Stimulated activated CD4-positive, alpha-beta T cell treated with anti-CD3 and anti-CD28 coated beads, Interleukin-1b, Interleukin-23, amount 100 ng/mL, for 1 hour (primary cell): ENCODE data around the gene NUDT3.
"Not testable (repeated sequence)": the region's sequence is repeated elsewhere in the genome, so short reads cannot be mapped to it uniquely, and the experiment has no call there.

Experiments used
- DNase-seq, 2 donors: peaks; one replicate each; pipeline ENCODE4 v3.0.0-alpha.2; 2020; ENCODE audit warnings: low read depth in 2 of 2

NUDT3 gene

GRCh38 chr6:34285448-34286164, 106.9 kb downstream of the NUDT3 start:
- DNase-seq: no peak

- no peak for DNase-seq
These were observed 107.7 kb downstream of the NUDT3 start for GRCh38 chr6:34284563-34285447.

- DNase-seq: no peak
These were observed 110.7 kb downstream of the NUDT3 start for GRCh38 chr6:34281702-34282334.

GRCh38 chr6:34280216-34280615, 112.3 kb downstream of the NUDT3 start:
- DNase-seq: no peak

- DNase-seq: no peak
These were observed 113.6 kb downstream of the NUDT3 start for GRCh38 chr6:34278833-34279232.

- no peak for DNase-seq
These were observed 114.7 kb downstream of the NUDT3 start for GRCh38 chr6:34277763-34278112.

- no peak for DNase-seq
These were observed 115.3 kb downstream of the NUDT3 start for GRCh38 chr6:34276881-34277762.

- no peak for DNase-seq
These were observed 116.3 kb downstream of the NUDT3 start for GRCh38 chr6:34276191-34276590.

GRCh38 chr6:34275128-34275804, 117.2 kb downstream of the NUDT3 start:
- DNase-seq: no peak

- DNase-seq: no peak
These were observed 118.3 kb downstream of the NUDT3 start for GRCh38 chr6:34274129-34274528.

GRCh38 chr6:34273242-34273805, 119.1 kb downstream of the NUDT3 start:
- no peak for DNase-seq

- DNase-seq: no peak
These were observed 120.2 kb downstream of the NUDT3 start for GRCh38 chr6:34272013-34272926.

- DNase-seq: not testable (repeated sequence)
These were observed 122.7 kb downstream of the NUDT3 start for GRCh38 chr6:34269658-34270341.

GRCh38 chr6:34269132-34269531, 123.3 kb downstream of the NUDT3 start:
- not testable (repeated sequence) for DNase-seq

- no peak for DNase-seq
These were observed 124.7 kb downstream of the NUDT3 start for GRCh38 chr6:34267746-34268145.

- not testable (repeated sequence) for DNase-seq
These were observed 129.0 kb downstream of the NUDT3 start for GRCh38 chr6:34263484-34263883.

- no peak for DNase-seq
These were observed 131.7 kb downstream of the NUDT3 start for GRCh38 chr6:34260576-34261267.

GRCh38 chr6:34259529-34260069, 132.9 kb downstream of the NUDT3 start:
- no peak for DNase-seq
